Heart right ventricle (tissue), 16 donors: ENCODE data around the gene IRS2. TPM values are rescaled to one million over a fixed set of nuclear protein-coding genes. Genes with fewer than 3 reads are reported as not detected.
"Not testable (repeated sequence)": the region's sequence is repeated elsewhere in the genome, so short reads cannot be mapped to it uniquely, and the experiment has no call there.

Experiments
- ATAC-seq, 8 donors: fragments of 200-7000 bp; cut with Tn5 transposase; one replicate each; pipeline ENCODE4 v1.9.1; 2020; ENCODE audit warnings: mild to moderate bottlenecking in 8 of 8, moderate library complexity in 8 of 8, moderate number of reproducible peaks in 1 of 8
- DNase-seq, 2 donors: peaks; one replicate each; pipeline ENCODE4 v3.0.0-alpha.2; 2020
- H3K27ac ChIP-seq, 10 donors: fragments of 200-600 bp; sonication (generic) in 2 of 10; one replicate each; pipeline versions ENCODE4 v1.5.0 to v1.8.0; 2020 to 2022; ENCODE audit warnings: mild to moderate bottlenecking in 3 of 10
- H3K27me3 ChIP-seq, 7 donors: fragments of 200-600 bp; one replicate each; pipeline ENCODE4 v1.8.0; 2021 to 2022; ENCODE audit warnings: mild to moderate bottlenecking in 2 of 7
- H3K36me3 ChIP-seq, 9 donors: fragments of 200-600 bp; sonication (generic) in 1 of 9; one replicate each; pipeline versions ENCODE4 v1.5.0 to v1.8.0; 2020 to 2022; ENCODE audit warnings: mild to moderate bottlenecking in 2 of 9
- H3K4me1 ChIP-seq, 9 donors: fragments of 200-600 bp; sonication (generic) in 1 of 9; one replicate each; pipeline versions ENCODE4 v1.5.0 to v1.8.0; 2020 to 2022; ENCODE audit warnings: mild to moderate bottlenecking in 4 of 9
- H3K4me3 ChIP-seq, 10 donors: fragments of 200-600 bp; sonication (generic) in 2 of 10; one replicate each; pipeline versions ENCODE4 v1.5.0 to v1.8.0; 2020 to 2022; ENCODE audit warnings: mild to moderate bottlenecking in 7 of 10, moderate library complexity in 2 of 10
- H3K9me3 ChIP-seq, 11 donors: fragments of 200-600 bp in 10 of 11; sonication (generic) in 2 of 11; one replicate each; pipeline versions ENCODE4 v1.5.0 to v1.8.0; 2013 to 2022; ENCODE audit warnings: mild to moderate bottlenecking in 2 of 11, control low read depth in 1 of 11, moderate library complexity in 1 of 11
- CTCF ChIP-seq, 9 donors: fragments of 200-600 bp; sonication (generic) in 2 of 9; IDR thresholded peaks; one replicate each; pipeline versions ENCODE4 v1.5.0 to v1.8.0; 2021 to 2022; ENCODE audit warnings: antibody characterized with exemption in 9 of 9, mild to moderate bottlenecking in 5 of 9, moderate library complexity in 1 of 9
- WGBS, 2 donors: extraction: QIAGEN DNeasy Blood & Tissue Kit; methylation state at CpG; one replicate each; pipeline ENCODE4 v1.1.7; 2013; ENCODE audit warnings: inconsistent platforms in 1 of 2; 5-methylcytosine and 5-hydroxymethylcytosine counted together
- intact Hi-C, 10 donors: fragments of 100-400 bp; cut with DNase I; formaldehyde crosslinking; loops; one replicate each; pipeline versions ENCODE4 v1.11.1 to v1.14.2; 2022
- polyA plus RNA-seq, 2 donors: library from polyadenylated mRNA; stranded (reverse); fragments of 200-250 nt; gene quantifications; one replicate each; pipeline ENCODE4 v1.2.3, GENCODE V29; 2013
- total RNA-seq, 10 donors: library from RNA; stranded (reverse); fragmentation: NEBNext Ultra II Directional in 3 of 10; extraction: Animal tissue kit (Norgen Biotek cat#: 25700) in 3 of 10; gene quantifications; one replicate each; pipeline versions ENCODE4 v1.2.1 to v1.2.4, GENCODE V29; 2021 to 2023
- donor health status: Arrhythmogenic right ventricular cardiomyopathy.
- donor health status: ischemic (EF 13 %, LVEDD 7.1; RV severe dilation, severe dysfunction).
- donor health status: healthy with polysubstance abuse.
- donor health status: DM: no; HTN: yes; CAD: no.
- donor health status: DM: no; HTN: no; CAD: no.
- donor health status: ischemic (EF 25% LVEDD 6.9; RV normal size, moderate dysfunction).
- donor health status: ischemic (EF 25% LVEDD 5.7; RV mildly dilated, moderate dysfunction).
- donor health status: healthy.
- donor health status: DM: yes; HTN: yes; CAD: no.
- donor health status: Ischemic cardiomyopathy.
- donor health status: ischemic (EF 35%, LVEDD 5.7; RV mildly dilated, moderate dysfunction).
- donor health status: nonischemic (EF 11% LVEDD 7.7; RV severe dilation, severe dysfunction).
- donor health status: DM: yes; HTN: yes; CAD: no.
- donor health status: PGD.
- donor health status: ischemic (EF 29% LVEDD 5.4; RV normal size, mild dysfunction).
- donor health status: nonischemic (EF 23%, LVEDD 6.1; RV moderate dilation, normal function).

IRS2 gene
- total and polyA plus RNA-seq, 12 donors, result 4.2 to 49.3 (median 13.7) TPM

- no peak for TF ChIP-seq CTCF (IDR thresholded peaks at IDR 0.05)
- no peak overlapping the region for H3K27ac ChIP-seq
- WGBS, 2 donors, result 62 to 76% methylated on average over 4 of the region's 4 CpGs
Observed at GRCh38 chr13:109735436-109735966, 50.9 kb downstream of the IRS2 start.

GRCh38 chr13:109734002-109734785, 52.2 kb downstream of the IRS2 start:
- TF ChIP-seq CTCF (IDR thresholded peaks at IDR 0.05), result no peak
- 94 to 95% methylated on average over 21 of the region's 21 CpGs for WGBS, 2 donors
- ATAC-seq (no peak), DNase-seq (no peak)
- intact Hi-C loops, result no loop called here
- H3K4me1 ChIP-seq, result peaks cover 0 to 11% (median 0%) of the 10 kb centered on the region in 9 donors
- peaks cover 0 to 31% (median 14%) of the 10 kb centered on the region in 7 donors for H3K27me3 ChIP-seq
- no peaks in the 10 kb centered on the region for H3K36me3 ChIP-seq
- no peak overlapping the region for H3K4me3 ChIP-seq
- H3K9me3 ChIP-seq, result no peaks in the 10 kb centered on the region
- no peak overlapping the region for H3K27ac ChIP-seq

More at GRCh38 chr13:109735436-109735966, 50.9 kb downstream of the IRS2 start:
- no peak for ATAC-seq
- H3K36me3 ChIP-seq, result no peaks in the 10 kb centered on the region
- H3K9me3 ChIP-seq, result no peaks in the 10 kb centered on the region
- DNase-seq, result no peak
- H3K4me3 ChIP-seq, result no peak overlapping the region
- peaks cover 0 to 20% (median 6%) of the 10 kb centered on the region in 7 donors for H3K27me3 ChIP-seq
- H3K4me1 ChIP-seq, result peaks cover 0 to 11% (median 0%) of the 10 kb centered on the region in 9 donors
- intact Hi-C loops, result no loop called here

GRCh38 chr13:109733550-109733949, 52.8 kb downstream of the IRS2 start:
- intact Hi-C loops, result no loop called here
- WGBS, 2 donors, result 87 to 92% methylated on average over 29 of the region's 29 CpGs
- no peak for TF ChIP-seq CTCF (IDR thresholded peaks at IDR 0.05)

GRCh38 chr13:109732470-109733170, 53.8 kb downstream of the IRS2 start:
- ATAC-seq, intact Hi-C loops, H3K36me3 ChIP-seq, H3K27ac ChIP-seq, DNase-seq, H3K4me3 ChIP-seq, H3K4me1 ChIP-seq, H3K9me3 ChIP-seq: not testable (repeated sequence)
- WGBS, 2 donors, result 96 to 98% methylated on average over 46 to 50 of the region's 50 CpGs
- peaks cover 0 to 36% (median 19%) of the 10 kb centered on the region in 7 donors for H3K27me3 ChIP-seq

More at GRCh38 chr13:109733550-109733949, 52.8 kb downstream of the IRS2 start:
- Histone ChIP-seq H3K9me3 (no peaks in the 10 kb centered on the region), H3K4me1 (peaks cover 0 to 11% (median 0%) of the 10 kb centered on the region in 9 donors), H3K36me3 (no peaks in the 10 kb centered on the region), H3K27me3 (peaks cover 0 to 38% (median 15%) of the 10 kb centered on the region in 7 donors), H3K4me3 (no peak overlapping the region), H3K27ac (no peak overlapping the region)
- DNase-seq, result no peak
- ATAC-seq, result no peak
